ENCODE data around the gene PCBP3.
A peak's percentile ranks its signal among the peaks of the same experiment; 100 is the strongest.
"Not testable (repeated sequence)": the region's sequence is repeated elsewhere in the genome, so short reads cannot be mapped to it uniquely, and the experiment has no call there.

The PCBP3 gene

GRCh38 chr21:45643021-45643980 lies at the start of gene PCBP3:
Gene PCBP3, plus strand, starts transcription at chr21:45643725. Its CDS starts 206,361 bp downstream, at chr21:45850086.
- peak; percentile 97 to 99 for DNase-seq

GRCh38 chr21:45594721-45595489 lies 48.6 kb upstream of the PCBP3 start:
- no peak for DNase-seq

- DNase-seq = no peak
These were observed 47.8 kb upstream of the PCBP3 start for GRCh38 chr21:45595574-45596295.

- DNase-seq = peak; percentile 90 to 91
These were observed 46.7 kb upstream of the PCBP3 start for GRCh38 chr21:45596704-45597318.

- DNase-seq = no peak
These were observed 45.4 kb upstream of the PCBP3 start for GRCh38 chr21:45598109-45598508.

- no peak for DNase-seq
These were observed 44.9 kb upstream of the PCBP3 start for GRCh38 chr21:45598666-45599065.

- no peak for DNase-seq
These were observed 44.4 kb upstream of the PCBP3 start for GRCh38 chr21:45599146-45599581.

- no peak for DNase-seq
These were observed 43.3 kb upstream of the PCBP3 start for GRCh38 chr21:45600248-45600647.

- no peak for DNase-seq
These were observed 42.0 kb upstream of the PCBP3 start for GRCh38 chr21:45601551-45601950.

GRCh38 chr21:45602106-45602505 lies 41.4 kb upstream of the PCBP3 start:
- DNase-seq = no peak

GRCh38 chr21:45603481-45603880 lies 40.0 kb upstream of the PCBP3 start:
- DNase-seq = no peak

- DNase-seq = peak; percentile 4 to 8
These were observed 38.8 kb upstream of the PCBP3 start for GRCh38 chr21:45604681-45605080.

- peak; percentile 49 to 60 for DNase-seq
These were observed 36.3 kb upstream of the PCBP3 start for GRCh38 chr21:45607021-45607908.

GRCh38 chr21:45607909-45608295 lies 35.6 kb upstream of the PCBP3 start:
- DNase-seq = peak; percentile 9 to 11

GRCh38 chr21:45608747-45609470 lies 34.6 kb upstream of the PCBP3 start:
- DNase-seq = peak in 1 of 2 experiments; percentile 21

GRCh38 chr21:45609616-45610015 lies 33.9 kb upstream of the PCBP3 start:
- peak; percentile 11 to 16 for DNase-seq

GRCh38 chr21:45611296-45611695 lies 32.2 kb upstream of the PCBP3 start:
- no peak for DNase-seq

GRCh38 chr21:45611939-45612664 lies 31.4 kb upstream of the PCBP3 start:
- DNase-seq = no peak

- DNase-seq = not testable (repeated sequence)
These were observed 30.9 kb upstream of the PCBP3 start for GRCh38 chr21:45612665-45613019.

GRCh38 chr21:45613396-45613795 lies 30.1 kb upstream of the PCBP3 start:
- no peak for DNase-seq
